GM19043 (cell line): ENCODE measurements around the gene NPTN.
"Not testable (repeated sequence)": the region's sequence is repeated elsewhere in the genome, so short reads cannot be mapped to it uniquely, and the experiment has no call there.

ENCODE experiments used
- ATAC-seq: cut with Tn5 transposase; IDR thresholded peaks from one replicate; pipeline ENCODE4 v1.9.1; 2021; ENCODE audit warnings: low read depth; ENCODE audit not compliant: unreplicated experiment

NPTN gene

DNA sequence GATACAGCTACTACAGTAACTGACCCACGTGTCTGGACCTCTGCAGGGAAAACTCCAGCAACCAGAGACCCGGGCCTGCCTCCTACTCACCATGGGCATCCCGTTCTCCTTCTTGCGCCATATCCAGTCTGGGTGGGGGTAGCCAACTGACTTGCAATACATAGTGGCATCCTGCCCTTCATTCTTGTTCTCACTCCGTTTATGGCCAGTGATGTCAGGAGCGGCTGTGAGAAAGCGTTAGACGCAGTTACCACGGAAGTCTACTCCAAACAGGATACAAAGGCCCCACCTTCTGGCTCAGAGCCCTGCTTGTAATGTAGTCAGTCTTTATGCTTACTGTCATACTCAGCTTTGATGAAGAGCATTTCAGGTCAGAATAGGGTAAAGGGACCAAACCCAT lies 59.6 kb downstream of the NPTN start:
- no peak for ATAC-seq

DNA sequence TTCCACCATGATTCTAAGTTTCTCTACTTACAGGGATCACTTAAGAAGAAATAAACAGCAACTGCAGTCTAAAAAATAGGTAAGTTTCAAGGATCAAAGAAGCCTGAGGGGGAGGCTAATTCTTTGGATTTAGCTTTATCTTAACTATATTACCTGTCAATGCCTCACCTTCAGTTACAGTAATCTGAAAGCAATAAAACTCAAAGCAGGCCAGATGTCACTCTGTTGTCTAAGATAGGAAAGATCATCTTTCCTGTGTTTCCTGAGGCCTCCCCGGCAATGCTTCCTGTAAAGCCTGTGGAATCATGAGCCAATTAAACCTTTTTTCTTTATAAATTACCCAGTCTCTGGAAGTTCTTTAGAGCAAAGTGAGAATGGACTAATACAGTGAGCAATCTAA lies 60.2 kb downstream of the NPTN start:
- ATAC-seq, result no peak

DNA sequence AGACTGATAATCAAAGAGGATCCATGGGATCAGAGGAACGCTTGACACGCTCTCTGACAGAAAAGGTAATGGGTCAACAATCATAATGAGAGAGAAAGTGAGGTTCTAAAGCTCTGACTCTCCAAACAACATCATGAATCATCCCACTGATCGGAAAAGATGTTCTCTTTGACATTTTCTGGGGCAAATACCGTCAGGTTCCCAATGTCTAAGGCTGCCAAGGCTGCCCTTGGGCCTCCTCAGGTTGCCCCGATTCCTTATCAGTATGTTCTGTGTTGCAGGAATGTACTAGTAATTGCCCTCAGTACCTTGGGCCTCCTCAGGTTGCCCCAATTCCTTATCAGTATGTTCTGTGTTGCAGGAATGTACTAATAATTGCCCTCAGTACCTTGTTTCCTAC lies 60.9 kb downstream of the NPTN start:
- no peak for ATAC-seq

DNA sequence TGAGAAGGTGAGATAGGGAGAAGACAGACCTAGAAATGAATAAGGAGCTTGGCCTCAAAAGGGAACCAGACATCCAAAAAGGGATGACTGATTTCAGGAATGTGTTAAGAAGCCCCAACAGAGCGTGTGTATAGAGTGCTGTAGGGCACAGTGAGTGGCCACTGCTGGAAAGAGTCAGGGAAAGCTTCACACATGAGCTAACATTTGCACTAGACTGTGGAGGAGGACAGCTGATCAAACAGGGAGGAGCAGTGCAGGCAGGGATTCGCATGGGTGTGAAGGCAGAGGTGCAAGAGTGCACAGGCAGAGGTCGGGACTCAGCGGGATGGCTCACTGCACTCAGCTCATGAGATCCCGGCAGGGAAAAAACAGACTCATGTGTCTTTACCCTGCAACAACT lies 61.8 kb downstream of the NPTN start:
- ATAC-seq, result no peak

DNA sequence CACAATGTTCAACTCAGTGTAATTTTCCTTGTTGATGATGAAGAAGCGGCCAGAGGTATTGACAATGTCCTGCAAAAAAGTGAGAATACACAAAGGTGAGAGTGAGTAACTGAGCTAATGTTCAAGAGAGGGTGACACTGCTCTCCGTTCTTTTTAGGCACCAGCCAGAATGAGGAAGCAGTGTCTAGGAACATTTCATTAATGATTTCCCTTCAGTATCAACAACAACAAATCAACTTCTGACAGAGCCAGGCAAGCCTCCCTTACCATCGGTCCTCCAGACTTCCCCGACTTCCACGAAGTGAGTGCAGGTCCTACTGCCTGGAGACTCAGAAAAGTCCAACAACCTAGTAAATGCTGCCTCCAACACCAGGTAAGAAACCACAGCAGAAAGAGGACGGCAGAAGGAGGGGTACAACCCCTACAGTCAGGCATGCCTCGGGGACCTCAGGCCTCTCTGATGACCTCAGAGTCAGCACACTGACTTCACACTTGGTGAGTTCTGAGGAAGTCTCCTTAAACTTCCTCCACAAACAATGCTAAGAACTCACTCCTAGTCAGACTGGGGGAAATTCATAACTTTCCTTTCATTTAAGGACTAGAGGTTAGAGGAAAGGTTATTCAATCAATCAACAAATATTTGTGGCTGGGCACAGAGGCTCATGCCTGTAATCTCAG lies 62.7 kb downstream of the NPTN start:
- no peak for ATAC-seq

DNA sequence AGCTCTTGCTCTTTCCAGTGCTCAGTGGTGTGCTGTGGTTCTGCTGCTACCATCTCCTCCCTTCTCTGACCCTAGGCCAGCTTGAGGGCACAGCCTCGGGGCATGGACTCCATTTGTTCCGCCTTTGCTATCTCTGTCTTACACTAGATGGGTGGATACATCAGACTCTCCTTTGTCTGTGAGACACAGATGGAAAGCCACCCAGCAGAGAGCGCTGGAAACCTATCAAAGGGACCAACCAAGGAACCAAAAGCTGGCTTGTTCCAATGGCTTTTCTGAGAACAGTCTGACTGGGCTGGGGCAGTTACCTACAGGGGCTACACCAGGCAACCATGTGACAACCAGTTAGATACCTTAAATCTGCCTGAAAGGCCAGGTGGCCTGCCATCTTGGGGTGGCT lies 63.8 kb downstream of the NPTN start:
- no peak for ATAC-seq

DNA sequence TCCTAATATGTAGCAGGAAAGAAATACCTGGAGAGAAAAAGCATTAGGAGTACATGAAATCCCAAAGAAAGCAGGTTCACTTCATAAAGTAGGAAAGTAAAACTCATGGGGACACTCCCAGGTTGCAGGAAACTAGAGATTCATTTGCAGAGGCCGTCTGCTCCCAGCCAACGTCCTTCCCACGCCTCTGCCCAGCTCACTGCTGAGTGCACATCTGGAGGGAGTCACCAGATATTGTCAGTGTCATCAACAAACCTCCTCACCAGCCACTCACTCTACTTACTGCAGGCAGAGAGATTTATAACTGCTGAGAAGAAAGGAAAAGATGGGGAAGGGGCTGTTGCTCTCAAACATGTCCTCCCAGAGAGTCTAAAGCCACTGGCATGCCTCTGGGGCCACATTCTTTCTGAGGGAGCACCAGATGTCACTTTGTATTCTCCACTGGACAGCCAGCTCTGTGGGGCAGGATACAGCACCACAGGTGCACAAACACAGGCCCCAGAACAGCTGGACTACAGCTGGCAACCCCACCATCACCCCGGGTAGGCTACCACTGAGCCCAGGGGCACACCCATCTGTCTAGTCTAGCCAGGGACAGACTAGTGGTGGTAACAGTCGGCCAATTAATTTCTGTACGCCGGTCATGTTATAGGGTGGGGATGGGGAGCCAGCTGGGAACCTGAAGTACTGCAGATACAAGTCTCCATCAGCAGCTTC lies 64.5 kb downstream of the NPTN start:
- no peak for ATAC-seq

DNA sequence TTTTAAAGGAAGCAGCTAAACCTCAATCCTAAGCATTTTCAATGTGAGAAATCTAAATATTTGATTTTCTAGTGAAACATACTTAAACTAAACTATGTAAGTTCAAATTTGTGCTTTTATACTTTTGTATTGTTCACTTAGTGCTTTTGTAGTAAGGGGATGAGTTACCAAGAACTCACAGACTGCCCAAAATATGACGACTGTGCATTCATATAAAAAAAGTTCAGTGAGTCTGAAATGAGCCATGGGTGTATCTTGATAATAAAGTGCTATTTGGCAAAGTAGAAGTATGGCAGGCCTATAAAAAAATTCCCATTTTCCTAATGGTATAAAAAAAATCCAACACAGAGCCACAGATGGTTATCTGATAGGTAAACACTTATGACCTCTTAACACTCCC lies 66.2 kb downstream of the NPTN start:
- no peak for ATAC-seq

DNA sequence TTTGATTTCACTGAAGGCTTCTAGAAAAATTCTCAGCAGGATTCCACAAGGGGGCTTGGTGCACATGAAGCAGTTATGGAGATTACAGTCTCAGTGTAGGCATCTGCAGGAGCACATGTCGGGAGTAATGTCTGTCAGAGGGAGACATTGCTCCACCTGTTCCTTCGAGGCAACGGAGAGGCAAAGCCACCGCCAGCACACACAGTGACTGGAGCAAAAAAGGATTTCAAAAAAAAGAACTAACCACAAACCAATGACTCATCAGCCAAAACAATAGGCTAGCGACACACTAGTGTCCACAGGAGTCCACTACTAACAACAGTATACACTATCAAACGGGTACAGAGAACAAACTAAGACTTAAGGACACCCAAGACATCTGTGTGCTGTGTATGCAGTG lies 68.9 kb downstream of the NPTN start:
- ATAC-seq, result no peak

DNA sequence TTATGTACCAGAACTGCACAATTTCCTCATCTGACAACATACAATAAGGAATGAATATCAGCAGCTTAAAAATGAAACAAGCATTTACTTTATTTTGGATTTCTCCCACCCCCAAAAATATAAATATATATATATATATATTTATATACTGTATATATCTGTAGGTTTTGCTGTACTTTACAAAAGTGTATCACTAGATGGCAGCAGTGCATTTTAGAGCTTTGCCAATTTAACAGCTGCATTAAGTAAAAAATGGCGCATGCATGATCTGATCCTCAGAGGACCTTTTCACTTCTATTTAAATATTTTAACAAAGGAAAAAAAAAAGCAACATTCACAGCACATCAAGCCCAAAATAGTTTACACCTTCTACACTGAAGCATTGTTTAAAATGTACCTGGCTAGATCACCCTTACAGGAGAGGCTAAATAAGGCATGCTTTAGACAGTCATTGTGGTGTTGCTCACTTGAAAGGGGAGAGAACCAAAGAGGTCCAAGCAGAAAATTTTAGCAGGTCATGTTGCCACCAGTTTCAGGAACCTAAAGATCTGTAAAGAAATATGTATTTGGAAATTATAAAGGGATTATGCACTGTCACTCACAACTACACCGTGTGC lies 72.6 kb downstream of the NPTN start:
- no peak for ATAC-seq

DNA sequence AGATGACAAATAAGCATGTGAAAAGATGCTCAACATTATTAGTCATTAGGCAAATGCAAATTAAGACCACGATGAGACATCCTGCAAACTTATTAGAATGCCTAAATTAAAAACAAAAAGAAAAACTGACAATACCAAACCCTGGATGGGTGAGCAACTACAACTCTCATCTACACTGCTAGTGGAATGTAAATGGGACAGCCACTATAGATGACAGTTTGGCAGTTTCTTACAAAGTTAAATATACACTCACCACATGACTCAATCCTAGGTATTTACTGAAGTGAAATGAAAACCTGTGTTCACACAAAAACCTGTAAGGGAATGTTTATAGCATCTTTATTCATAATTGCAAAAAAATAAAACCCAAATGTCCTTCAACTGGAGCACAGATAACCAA lies 74.7 kb downstream of the NPTN start:
- no peak for ATAC-seq

DNA sequence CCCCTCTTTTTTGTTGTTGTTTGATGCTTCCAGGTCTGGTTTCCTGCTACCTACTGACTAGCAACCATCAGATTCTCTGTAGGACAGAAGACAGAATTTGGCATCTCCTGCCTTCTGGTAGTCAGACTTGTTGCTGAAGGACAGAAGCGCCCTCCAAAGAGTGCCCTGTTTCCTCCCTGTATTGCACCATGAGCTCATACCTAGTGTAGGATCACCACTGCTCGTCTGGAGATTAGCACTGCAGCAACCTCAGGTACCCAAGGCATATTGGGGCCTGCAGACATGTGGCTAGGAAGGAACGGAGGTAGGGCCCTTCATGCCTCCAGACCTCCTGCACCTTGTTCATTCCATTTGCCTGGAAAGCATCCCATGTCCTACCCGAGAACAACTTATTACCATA lies 78.1 kb downstream of the NPTN start:
- ATAC-seq, result no peak

DNA sequence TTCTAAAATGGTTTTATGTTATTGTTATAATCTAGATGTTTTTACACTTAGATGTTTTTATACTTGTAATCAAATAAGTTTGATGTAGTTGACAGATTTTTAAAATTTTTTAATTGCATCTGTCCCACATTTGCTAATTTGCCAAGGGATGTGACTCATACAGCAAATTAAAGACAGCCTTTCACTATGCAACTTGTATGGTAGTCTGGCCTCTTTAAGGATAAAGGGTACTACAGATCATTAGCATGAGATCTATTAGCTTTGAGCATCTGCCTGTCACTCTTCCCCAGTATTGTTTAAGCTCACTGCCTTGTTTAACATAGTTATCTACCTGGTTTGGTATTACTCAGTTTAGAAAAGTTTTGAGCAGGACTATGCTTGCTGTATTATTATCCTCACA lies 83.0 kb downstream of the NPTN start:
- no peak for ATAC-seq

DNA sequence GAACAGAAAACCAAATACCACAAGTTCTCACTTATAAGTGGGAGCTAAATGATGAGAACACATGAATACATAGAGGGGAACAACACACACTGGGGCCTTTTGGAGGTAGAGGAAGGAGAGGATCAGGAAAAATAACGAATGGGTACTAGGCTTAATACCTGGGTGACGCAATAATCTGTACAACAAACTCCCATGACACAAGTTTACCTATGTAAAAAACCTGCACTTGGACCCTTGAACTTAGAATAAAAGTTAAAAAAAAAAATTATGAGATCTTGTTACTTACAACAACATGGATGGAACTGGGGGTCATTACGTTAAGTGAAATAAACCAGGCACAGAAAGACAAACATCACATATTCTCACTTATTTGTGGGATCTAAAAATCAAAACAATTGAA lies 84.3 kb downstream of the NPTN start:
- ATAC-seq, result not testable (repeated sequence)

DNA sequence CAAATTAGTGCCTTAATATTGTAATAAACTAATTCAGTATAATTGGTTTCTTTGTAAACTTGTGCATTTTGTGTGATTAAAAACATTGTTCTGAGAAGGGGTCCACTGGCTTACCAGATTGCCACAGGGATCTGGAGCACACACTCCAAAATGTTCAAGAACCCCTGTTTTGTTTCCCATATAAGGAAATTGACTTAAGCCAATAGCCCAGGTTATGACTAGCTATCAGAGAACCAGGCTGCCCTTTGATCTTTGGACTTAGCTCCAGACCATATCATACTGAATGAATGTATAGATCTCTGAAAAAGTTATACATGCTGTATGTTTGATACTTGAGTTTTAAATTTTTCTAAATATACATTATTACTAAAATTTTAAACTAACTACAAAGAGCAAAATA lies 91.7 kb downstream of the NPTN start:
- ATAC-seq, result no peak

DNA sequence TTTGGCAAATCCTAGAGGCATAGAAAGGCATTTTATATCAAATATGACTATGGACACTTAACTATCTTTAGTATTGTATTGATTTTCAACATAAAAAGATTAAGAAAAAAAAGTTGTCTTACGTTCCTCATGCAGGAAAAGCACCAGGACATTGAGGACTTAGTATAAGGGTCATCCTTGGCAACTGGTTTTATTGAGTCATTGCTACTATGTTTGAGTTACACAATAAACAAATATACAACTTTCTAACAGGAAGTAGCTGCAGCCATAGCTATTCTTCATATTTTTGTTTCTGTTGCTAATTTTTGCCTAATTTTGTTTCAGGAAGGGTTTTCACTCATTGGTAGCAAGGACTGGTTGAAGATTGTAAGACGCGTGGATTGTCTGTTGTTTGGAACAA lies 93.0 kb downstream of the NPTN start:
- no peak for ATAC-seq

DNA sequence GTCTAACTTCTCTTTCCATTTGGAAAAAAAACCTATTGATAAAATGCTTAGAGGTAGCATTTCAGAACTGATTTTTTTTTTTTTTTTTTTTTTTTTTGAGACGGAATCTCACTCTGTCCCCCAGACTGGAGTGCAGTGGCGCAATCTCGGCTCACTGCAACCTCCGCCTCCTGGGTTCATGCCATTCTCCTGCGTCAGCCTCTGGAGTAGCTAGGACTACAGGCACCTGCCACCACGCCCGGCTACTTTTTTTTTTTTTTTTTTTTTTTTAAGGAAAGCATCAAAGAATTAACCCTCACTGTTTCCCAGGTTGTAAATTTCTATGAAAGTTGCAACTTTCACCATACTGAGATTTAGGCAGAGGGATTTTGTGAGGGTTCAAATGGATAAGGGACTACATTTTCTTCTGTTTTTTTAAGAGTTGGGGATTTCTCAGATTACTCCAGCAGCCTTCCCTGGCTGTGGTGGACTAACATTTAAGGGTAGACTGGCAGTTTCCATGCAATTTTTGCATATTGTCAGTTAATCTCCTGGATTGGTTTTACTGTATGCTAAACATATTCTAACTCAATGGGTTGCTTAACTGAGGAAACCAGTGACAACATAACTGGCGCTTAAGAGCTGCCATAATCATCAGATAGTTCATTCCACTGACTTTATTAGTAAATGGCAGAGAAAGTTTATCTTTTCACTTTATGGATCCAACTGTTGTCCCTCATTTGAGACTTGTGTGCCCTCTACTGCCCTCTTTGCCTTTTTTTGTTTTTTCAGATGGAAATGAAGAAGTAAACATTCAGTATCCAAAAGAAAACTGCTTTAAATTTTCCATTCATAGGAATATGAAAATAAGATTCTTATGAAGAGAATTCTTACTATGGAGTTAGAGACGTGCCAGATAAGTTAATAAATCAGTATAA lies 93.7 kb downstream of the NPTN start:
- no peak for ATAC-seq

DNA sequence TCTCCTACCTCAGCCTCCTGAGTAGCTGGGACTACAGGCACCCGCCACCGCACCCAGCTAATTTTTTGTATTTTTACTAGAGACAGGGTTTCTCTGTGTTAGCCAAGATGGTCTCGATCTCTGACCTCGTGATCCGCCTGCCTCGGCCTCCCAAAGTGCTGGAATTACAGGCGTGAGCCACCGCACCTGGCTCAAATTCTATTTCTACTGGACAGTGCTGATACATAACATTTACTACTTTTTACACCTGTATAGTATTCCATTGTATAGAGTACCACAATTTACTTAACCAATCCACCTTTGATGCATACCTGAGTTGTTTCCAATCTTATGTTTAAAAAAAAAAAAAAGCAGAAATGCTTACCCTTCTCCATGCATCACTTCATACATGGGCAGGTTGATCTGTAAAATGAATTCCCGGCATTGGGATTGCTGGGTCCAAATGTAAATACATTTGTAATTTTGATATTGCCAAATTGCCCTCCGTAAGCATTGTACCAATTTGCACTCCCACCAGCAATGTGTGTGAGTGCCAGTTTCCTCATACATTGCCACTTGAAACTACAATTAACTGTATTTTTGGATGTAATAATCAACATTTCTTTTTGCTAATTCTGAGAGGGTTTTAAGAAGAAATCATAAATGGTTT lies 94.5 kb downstream of the NPTN start:
- no peak for ATAC-seq

DNA sequence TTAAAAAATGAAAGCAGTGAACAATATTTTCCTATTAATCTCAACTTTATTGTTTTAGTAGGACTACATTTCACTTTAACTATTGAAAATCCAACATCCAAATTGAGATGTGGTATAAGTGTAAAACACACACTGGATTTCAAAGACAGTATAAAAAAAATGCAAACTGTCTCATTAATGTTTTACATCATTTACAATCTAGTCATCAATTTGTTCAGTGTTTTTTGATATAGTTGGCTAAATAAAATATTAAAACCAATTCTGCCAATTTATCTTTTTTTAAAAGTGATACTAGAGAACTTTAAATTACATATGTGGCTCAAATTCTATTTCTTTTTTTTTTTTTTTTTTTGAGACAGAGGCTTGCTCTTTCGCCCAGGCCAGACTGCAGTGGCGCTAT lies 95.1 kb downstream of the NPTN start:
- ATAC-seq, result no peak

DNA sequence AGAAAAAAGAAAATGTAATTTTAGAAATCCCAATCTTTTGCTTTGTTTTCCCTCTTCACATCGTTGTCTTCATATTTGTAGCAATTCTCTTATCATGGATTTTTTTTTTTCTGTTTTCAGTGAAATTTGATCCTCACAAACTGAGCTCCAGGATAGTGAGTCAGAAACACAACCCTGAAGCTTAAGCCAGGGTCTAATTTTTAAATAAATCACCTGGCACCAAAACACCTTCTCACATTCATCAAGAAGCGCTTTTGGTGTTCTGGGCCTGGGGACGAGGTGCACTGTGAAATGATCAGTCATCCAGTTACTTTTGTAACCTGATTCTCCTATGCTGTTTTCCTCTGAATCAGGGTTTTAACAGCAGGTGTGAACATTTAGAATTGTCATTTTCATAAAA lies 102.5 kb downstream of the NPTN start:
- ATAC-seq, result no peak

DNA sequence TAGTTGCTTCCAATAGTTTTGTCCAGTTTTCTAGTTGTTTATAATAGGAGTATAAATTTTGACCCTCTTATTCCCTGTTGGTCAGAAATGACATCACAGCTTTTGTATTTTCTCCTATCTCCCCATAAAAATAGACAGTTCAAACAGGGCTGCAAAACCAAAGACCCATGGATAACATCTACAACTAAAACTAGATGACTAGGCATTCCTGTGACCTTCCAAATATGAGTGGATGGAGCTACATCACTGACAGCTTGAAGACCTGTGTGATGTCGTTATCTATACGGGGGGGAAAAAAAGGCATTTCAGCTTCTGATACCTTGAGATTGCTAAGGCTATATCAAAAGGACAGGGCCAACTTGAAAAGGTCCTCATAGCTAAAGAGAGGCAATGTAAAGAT lies 105.6 kb downstream of the NPTN start:
- ATAC-seq, result no peak
